ENCODE measurements around the gene ILDR2. TPM values are rescaled to one million over a fixed set of nuclear protein-coding genes. Genes with fewer than 3 reads are reported as not detected.

Gene ILDR2
- total RNA-seq, 1 donor from 2014 or later, result 2.7 TPM

- Mint-ChIP-seq H3K4me1 (ENCODE audit: low read depth) (peaks cover 19% of the 10 kb centered on the region), H3K27ac (ENCODE audit: unreplicated experiment) (no peak overlapping the region), H3K4me3 (ENCODE audit: unreplicated experiment) (no peak overlapping the region), H3K27me3 (ENCODE audit: low read depth) (peaks cover 18% of the 10 kb centered on the region), H3K9me3 (ENCODE audit: low read depth) (no peaks in the 10 kb centered on the region), H3K36me3 (ENCODE audit: low read depth) (no peaks in the 10 kb centered on the region)
- no peak for DNase-seq (ENCODE audit: low spot score)
- no peak for TF ChIP-seq CTCF (IDR thresholded peaks at IDR 0.05)
Observed at GRCh38 chr1:166953491-166953890, 21.8 kb downstream of the ILDR2 start.

DNA sequence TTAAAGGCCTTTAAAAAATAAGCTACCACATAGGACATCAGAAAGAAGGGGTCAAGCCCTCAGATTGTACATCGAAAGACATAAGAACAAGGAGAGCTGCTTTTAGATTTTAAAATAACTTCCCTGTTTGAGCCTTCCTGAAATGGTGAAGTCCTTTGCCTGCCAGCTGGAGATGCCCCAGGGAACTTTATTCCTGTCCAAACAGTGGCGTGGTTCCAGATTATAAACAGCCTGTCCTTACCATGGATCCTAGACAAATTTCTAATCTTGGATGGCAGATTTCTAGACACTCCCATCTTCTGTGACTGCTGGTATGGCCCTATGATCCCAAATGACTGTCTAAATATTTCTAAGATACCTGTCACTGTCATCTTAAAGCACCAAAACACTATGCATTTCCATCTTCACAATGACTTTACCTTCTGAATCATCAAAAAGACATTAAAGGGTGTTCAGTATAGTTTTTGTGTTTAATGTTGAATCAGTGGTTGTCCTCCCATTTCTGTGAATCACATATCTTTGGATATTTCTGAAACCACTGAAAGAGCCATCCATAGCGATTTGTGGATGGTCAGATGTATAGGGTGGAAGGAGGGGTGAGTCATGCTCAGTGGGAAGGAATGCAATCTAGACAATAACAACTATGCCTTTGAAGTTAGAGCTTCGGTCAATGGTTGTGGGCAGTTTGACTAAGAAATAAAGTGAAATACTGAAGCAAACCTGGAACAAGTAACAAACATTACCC, 23.2 kb downstream of the ILDR2 start:
- Mint-ChIP-seq H3K27me3 (ENCODE audit: low read depth) (peaks cover 7% of the 10 kb centered on the region), H3K4me1 (ENCODE audit: low read depth) (peaks cover 27% of the 10 kb centered on the region), H3K36me3 (ENCODE audit: low read depth) (no peaks in the 10 kb centered on the region), H3K27ac (ENCODE audit: unreplicated experiment) (peak overlapping the region; percentile 24), H3K4me3 (ENCODE audit: unreplicated experiment) (no peak overlapping the region), H3K9me3 (ENCODE audit: low read depth) (no peaks in the 10 kb centered on the region)
- DNase-seq (ENCODE audit: low spot score), result no peak
- TF ChIP-seq CTCF (IDR thresholded peaks at IDR 0.05), result no peak

DNA sequence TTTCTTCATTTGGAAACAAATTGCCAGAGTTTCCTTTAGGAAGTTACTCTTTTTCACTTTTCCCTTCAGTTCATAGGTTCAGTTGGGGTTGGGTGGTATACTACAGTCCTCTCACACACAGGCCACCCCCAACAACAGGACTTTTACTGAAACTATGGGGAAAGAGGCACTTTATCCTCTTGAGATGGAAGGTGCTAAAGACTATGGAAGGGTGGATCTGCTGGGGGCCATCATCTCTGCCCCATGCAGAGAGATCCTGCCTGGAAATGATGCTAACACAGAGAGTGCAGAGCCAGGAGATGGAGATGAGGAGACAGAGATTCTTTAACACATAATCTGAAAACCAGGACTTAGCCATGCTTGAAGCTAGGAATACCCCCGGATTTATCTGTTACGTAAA, 24.3 kb downstream of the ILDR2 start:
- Mint-ChIP-seq H3K27ac (ENCODE audit: unreplicated experiment) (no peak overlapping the region), H3K4me3 (ENCODE audit: unreplicated experiment) (no peak overlapping the region), H3K4me1 (ENCODE audit: low read depth) (peaks cover 30% of the 10 kb centered on the region)

DNA sequence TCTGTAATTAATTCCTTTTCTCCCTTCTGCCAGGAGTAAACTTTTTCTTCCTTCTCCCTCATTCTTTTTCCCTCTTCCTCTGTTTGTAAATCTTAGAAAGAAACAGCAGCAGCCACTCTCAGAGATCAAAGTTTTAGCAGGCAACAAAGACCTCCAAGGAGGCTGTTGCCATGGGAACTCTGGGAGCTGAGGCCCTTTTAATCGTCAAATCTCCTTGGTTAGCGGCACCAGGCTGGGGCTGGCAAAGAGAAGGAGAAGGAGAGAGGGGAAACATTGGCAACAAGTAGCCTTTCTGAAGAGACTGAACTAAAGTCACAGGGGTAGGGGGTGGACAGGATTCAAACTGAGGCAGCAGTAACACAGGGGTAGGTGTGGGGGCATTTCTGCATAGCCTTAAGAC, 25.2 kb downstream of the ILDR2 start:
- no peak overlapping the region for H3K27ac Mint-ChIP-seq (ENCODE audit: unreplicated experiment)

More for the DNA sequence above, 24.3 kb downstream of the ILDR2 start:
- no peak for TF ChIP-seq CTCF (IDR thresholded peaks at IDR 0.05)
- Mint-ChIP-seq H3K36me3 (ENCODE audit: low read depth) (no peaks in the 10 kb centered on the region), H3K9me3 (ENCODE audit: low read depth) (no peaks in the 10 kb centered on the region), H3K27me3 (ENCODE audit: low read depth) (no peaks in the 10 kb centered on the region)
- DNase-seq (ENCODE audit: low spot score), result no peak

DNA sequence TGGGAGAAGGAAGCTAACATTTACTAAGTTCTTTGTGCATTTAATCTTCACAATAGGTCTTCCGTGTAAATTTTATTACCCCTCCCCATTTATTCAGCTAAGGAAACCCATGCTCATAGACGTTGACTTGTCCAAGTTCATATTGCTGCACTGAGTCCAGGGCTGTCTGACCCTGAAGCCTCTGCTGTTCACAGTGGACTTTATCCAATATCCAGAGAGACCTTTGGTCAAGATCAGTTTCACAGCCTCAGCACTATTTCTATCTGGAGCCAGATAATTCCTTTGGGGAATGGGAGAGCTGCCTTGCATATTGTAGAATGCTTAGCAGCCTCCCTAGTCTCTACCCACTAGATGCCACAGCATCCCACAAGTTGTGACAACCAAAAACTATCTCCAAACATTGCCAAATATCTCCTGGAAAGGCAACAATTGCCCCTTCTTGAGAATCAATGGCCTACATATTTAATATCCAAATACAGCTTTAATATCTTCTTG, 26.4 kb downstream of the ILDR2 start:
- no peaks in the 10 kb centered on the region for H3K36me3 Mint-ChIP-seq (ENCODE audit: low read depth)
- H3K27me3 Mint-ChIP-seq (ENCODE audit: low read depth), result no peaks in the 10 kb centered on the region
- no peaks in the 10 kb centered on the region for H3K9me3 Mint-ChIP-seq (ENCODE audit: low read depth)
- no peak for TF ChIP-seq CTCF (IDR thresholded peaks at IDR 0.05)
- no peak overlapping the region for H3K27ac Mint-ChIP-seq (ENCODE audit: unreplicated experiment)
- H3K4me3 Mint-ChIP-seq (ENCODE audit: unreplicated experiment), result no peak overlapping the region
- no peak for DNase-seq (ENCODE audit: low spot score)
- peaks cover 39% of the 10 kb centered on the region for H3K4me1 Mint-ChIP-seq (ENCODE audit: low read depth)

More for the DNA sequence above, 25.2 kb downstream of the ILDR2 start:
- H3K27me3 Mint-ChIP-seq (ENCODE audit: low read depth), result no peaks in the 10 kb centered on the region
- peaks cover 30% of the 10 kb centered on the region for H3K4me1 Mint-ChIP-seq (ENCODE audit: low read depth)
- DNase-seq (ENCODE audit: low spot score), result no peak
- TF ChIP-seq CTCF (IDR thresholded peaks at IDR 0.05), result no peak
- no peaks in the 10 kb centered on the region for H3K9me3 Mint-ChIP-seq (ENCODE audit: low read depth)
- H3K36me3 Mint-ChIP-seq (ENCODE audit: low read depth), result no peaks in the 10 kb centered on the region
- H3K4me3 Mint-ChIP-seq (ENCODE audit: unreplicated experiment), result no peak overlapping the region
